Right lobe of liver (tissue), 6 donors: ENCODE measurements around the gene CAPZA2. TPM values are rescaled to one million over a fixed set of nuclear protein-coding genes. Genes with fewer than 3 reads are reported as not detected.
A peak's percentile ranks its signal among the peaks of the same experiment; 100 is the strongest.

Experiments used
- ATAC-seq, 4 donors: fragments of 200-7000 bp; cut with Tn5 transposase; one replicate each; pipeline ENCODE4 v1.9.1; 2020; ENCODE audit warnings: mild to moderate bottlenecking in 4 of 4, moderate library complexity in 4 of 4
- DNase-seq, 3 donors: peaks; one replicate each; pipeline ENCODE4 v3.0.0-alpha.2; 2020
- H3K27ac ChIP-seq, 3 donors: fragments of 200-600 bp; one replicate each; pipeline ENCODE4 v1.8.0; 2022
- H3K27me3 ChIP-seq, 2 donors: fragments of 200-600 bp; one replicate each; pipeline ENCODE4 v1.8.0; 2022
- H3K36me3 ChIP-seq, 4 donors: fragments of 200-600 bp; sonication (generic) in 1 of 4; one replicate each; pipeline versions ENCODE4 v1.5.1 to v1.8.0; 2017 to 2022; ENCODE audit warnings: control low read depth in 1 of 4
- H3K4me1 ChIP-seq, 4 donors: fragments of 200-600 bp; sonication (generic) in 1 of 4; one replicate each; pipeline versions ENCODE4 v1.5.1 to v1.8.0; 2017 to 2022; ENCODE audit warnings: control low read depth in 1 of 4
- H3K4me3 ChIP-seq, 3 donors: fragments of 200-600 bp; one replicate each; pipeline ENCODE4 v1.8.0; 2022
- H3K9me3 ChIP-seq, 4 donors: fragments of 200-600 bp; sonication (generic) in 1 of 4; one replicate each; pipeline versions ENCODE4 v1.5.1 to v1.8.0; 2017 to 2022; ENCODE audit warnings: control low read depth in 1 of 4
- POLR2A ChIP-seq: fragments of 450-650 bp; IDR thresholded peaks from one replicate; pipeline ENCODE4 v1.6.1; 2017; ENCODE audit warnings: antibody characterized with exemption, mild to moderate bottlenecking
- WGBS: methylation state at CpG from one replicate; pipeline ENCODE4 v1.1.6; 2018; ENCODE audit warnings: low coverage, low lambda C conversion rate; ENCODE audit not compliant: insufficient coverage; ENCODE audit errors: missing lambda C conversion rate; 5-methylcytosine and 5-hydroxymethylcytosine counted together
- intact Hi-C, 2 donors: fragments of 100-400 bp; cut with DNase I; formaldehyde crosslinking; loops; one replicate each; pipeline versions ENCODE4 v1.11.2 to v1.14.1; 2022
- total RNA-seq, 6 experiments: library from RNA; depleted of rRNA in 2 of 6; stranded (reverse); fragments of >200 nt in 2 of 6; fragmentation: NEBNext Ultra II Directional in 3 of 6; extraction: Animal tissue kit (Norgen Biotek cat#: 25700) in 3 of 6; gene quantifications; one replicate each; pipeline versions ENCODE4 v1.1.0 to v1.2.4, GENCODE V29; 2016 to 2023
- TF ChIP-seq, protein P1 (sequence below), 4 donors: fragments of 200-600 bp in 3 of 4; fragments of 450-650 bp in 1 of 4; IDR thresholded peaks; one replicate each; pipeline versions ENCODE4 v1.5.1 to v1.8.0; 2016 to 2022; ENCODE audit warnings: antibody characterized with exemption in 4 of 4, mild to moderate bottlenecking in 2 of 4
- donor health status: DM: no; HTN: yes; CAD: no.
- donor health status: DM: no; HTN: no; CAD: no.
- donor health status: DM: no; HTN: no; CAD: no.
- donor health status: DM: no; HTN: yes; CAD: no.
- donor health status: DM: no; HTN: yes; CAD: no.

CAPZA2 gene
- total RNA-seq, 6 experiments from 2014 or later = 48.8 to 114 (median 89.8) TPM

DNA sequence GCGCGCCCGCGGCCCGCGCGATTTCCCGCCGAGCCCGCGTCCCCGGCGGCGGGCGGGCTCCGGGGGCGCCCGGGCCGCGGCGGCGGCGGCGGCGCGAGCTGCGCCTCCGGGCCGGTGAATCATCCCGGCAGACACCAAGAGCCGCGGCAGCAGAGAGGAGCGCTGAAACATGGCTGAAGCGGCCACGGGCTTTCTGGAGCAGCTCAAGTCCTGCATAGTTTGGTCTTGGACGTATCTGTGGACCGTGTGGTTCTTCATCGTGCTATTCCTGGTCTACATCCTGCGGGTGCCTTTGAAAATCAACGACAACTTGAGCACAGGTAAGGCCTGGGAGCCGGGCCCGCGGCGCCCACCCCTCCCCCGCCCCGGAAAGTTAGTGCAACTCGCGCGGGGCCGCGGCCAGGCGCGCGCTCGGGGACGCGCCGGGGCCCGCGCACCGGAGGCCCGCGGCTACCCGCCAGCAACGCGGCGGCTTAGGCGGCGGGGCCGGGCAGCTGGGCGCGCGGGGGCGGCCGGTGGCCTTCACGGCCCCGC, 91.1 kb downstream of the CAPZA2 start, which contains the start of gene ST7:
Gene ST7 (plus strand): TSS at position 130 of the 534 bp plus-strand sequence. CDS start 40 bp downstream, at position 170.
- peak within 1 kb of the TSS; percentile 71 to 83 (median 76) for H3K4me3 ChIP-seq
- DNase-seq (peak; percentile 61 to 65 (median 64)), ATAC-seq (peak; percentile 77 to 89 (median 82))
- no peaks in the 10 kb centered on the region for H3K27me3 ChIP-seq
- WGBS = 10% methylated on average over 2 of the region's 77 CpGs
- peaks cover 0 to 33% (median 5%) of the 10 kb centered on the region in 4 donors for H3K4me1 ChIP-seq
- TF ChIP-seq, protein P1, sequence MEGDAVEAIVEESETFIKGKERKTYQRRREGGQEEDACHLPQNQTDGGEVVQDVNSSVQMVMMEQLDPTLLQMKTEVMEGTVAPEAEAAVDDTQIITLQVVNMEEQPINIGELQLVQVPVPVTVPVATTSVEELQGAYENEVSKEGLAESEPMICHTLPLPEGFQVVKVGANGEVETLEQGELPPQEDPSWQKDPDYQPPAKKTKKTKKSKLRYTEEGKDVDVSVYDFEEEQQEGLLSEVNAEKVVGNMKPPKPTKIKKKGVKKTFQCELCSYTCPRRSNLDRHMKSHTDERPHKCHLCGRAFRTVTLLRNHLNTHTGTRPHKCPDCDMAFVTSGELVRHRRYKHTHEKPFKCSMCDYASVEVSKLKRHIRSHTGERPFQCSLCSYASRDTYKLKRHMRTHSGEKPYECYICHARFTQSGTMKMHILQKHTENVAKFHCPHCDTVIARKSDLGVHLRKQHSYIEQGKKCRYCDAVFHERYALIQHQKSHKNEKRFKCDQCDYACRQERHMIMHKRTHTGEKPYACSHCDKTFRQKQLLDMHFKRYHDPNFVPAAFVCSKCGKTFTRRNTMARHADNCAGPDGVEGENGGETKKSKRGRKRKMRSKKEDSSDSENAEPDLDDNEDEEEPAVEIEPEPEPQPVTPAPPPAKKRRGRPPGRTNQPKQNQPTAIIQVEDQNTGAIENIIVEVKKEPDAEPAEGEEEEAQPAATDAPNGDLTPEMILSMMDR (IDR thresholded peaks at IDR 0.05) = no peak
- TF ChIP-seq POLR2A = no peak
- H3K36me3 ChIP-seq = no peaks in the 10 kb centered on the region
- peak within 1 kb of the TSS; percentile 98 for H3K27ac ChIP-seq
- intact Hi-C loops = no loop called here
- H3K9me3 ChIP-seq = no peaks in the 10 kb centered on the region

DNA sequence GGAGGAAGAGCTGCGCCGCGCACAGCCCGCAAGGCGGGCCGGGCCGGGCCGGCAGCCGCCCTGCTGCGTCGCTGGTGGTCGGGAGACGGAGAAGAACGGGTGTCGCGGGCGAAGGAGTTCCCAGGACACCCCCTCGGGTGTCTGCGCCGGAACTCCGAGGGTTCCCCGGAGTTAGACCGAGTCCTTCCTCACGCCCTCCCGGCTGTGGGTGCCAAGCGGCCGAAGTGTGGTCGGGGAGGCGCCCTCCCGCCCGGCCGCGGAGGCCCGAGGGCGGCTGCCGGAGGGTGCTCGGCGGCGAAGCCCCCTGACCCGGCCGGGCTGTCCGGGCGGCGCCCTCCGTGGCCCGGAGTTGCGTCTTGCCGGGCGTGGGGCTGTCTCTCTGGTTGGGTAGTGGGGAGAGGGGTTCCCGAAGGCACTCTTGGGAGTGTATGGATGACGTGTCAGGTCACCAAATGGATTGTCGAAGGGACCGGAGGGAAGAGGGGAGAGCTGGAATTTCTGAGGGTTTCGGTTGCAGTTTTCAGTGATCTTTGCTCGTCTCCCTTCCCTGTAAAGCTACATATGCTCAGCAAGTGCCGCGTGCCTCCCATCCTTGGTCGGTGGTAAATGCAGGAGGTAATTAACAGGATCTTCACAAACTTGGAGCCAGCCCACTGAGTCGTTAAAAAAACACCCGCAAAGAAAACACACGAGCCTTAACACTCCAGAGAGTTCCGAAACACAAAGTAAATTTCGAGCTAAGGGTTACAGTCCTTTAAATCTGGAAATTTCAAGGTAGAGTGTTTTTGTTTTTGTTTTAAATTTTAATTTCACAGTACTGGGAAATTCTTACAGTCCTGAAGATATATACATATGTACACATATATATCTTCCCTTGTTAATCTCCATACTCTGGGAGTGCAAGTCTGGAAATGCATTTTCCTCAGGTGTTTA, 91.8 kb downstream of the CAPZA2 start:
- WGBS = 1% methylated on average over 18 of the region's 63 CpGs
- intact Hi-C loops = no loop called here
- H3K9me3 ChIP-seq = no peaks in the 10 kb centered on the region
- peaks cover 0 to 33% (median 5%) of the 10 kb centered on the region in 4 donors for H3K4me1 ChIP-seq
- no peaks in the 10 kb centered on the region for H3K36me3 ChIP-seq
- H3K27me3 ChIP-seq = no peaks in the 10 kb centered on the region
- ATAC-seq = peak; percentile 57 to 66 (median 62)
- TF ChIP-seq, protein P1 (IDR thresholded peaks at IDR 0.05) = no peak
- peak; percentile 79 for TF ChIP-seq POLR2A
- H3K27ac ChIP-seq = peak overlapping the region; percentile 98
- peak overlapping the region; percentile 71 to 83 (median 76) for H3K4me3 ChIP-seq
- peak in 2 of 3 donors; percentile 51 to 65 for DNase-seq

DNA sequence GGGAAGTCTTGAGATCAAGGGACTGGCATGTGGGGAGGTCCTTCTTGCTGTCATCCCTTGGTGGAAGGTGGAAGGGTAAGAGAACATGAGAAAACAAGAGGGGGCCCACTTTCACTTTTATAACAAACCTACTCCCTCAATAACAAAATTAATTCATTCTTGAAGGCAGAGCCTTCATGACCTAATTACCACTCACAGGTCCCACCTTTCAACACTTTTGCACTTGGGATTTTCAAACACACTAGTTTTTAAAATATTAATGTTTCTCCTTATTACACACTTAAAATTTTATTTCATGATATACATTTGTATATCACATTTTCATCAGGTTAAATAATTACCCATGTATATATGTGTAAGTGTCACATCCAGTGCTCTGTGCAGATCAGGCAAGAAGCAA, 93.0 kb downstream of the CAPZA2 start:
- no peaks in the 10 kb centered on the region for H3K36me3 ChIP-seq
- H3K27me3 ChIP-seq = no peaks in the 10 kb centered on the region
- TF ChIP-seq, protein P1 (IDR thresholded peaks at IDR 0.05) = no peak
- TF ChIP-seq POLR2A = no peak
- H3K9me3 ChIP-seq = no peaks in the 10 kb centered on the region
- H3K4me1 ChIP-seq = peaks cover 0 to 33% (median 5%) of the 10 kb centered on the region in 4 donors
- ATAC-seq = no peak
- H3K4me3 ChIP-seq = no peak overlapping the region
- peak overlapping the region in 1 of 3 donors; percentile 5 for H3K27ac ChIP-seq
- intact Hi-C loops = no loop called here
- no peak for DNase-seq

DNA sequence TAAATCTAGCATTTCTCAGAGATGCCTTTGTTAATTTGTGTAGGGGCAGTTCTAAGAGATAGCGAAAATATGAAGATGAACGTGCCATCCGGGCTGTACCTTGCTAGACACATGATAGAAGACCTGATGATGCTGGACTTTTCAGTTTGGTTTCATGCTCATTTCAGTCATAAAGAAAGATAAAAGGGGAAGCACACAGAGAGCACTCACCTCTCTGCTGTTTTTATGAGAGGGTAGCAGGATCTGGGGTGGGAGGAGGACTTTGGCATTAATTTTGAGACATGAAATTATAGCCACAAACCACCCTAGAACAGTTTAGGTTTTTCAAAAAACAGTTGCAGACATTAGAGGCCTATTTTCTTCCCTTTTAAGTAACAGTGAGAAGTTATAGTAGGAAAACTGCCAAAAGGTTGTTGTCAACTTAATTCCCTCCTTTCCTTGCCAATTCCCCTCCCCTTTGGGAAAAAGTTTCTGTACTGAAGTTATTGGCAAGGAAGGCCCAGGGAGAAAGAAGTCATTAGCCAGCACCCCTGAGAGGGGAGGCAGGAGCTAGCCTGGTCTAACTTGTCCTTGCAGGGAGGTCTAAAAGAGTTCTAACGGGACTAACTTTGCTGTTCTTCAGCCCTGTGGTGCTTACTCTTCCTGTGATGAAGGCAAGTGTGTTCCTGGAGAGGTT, 93.6 kb downstream of the CAPZA2 start:
- TF ChIP-seq POLR2A = no peak
- TF ChIP-seq, protein P1 (IDR thresholded peaks at IDR 0.05) = no peak
- WGBS = 54% methylated on average over 4 of the region's 4 CpGs
- DNase-seq (no peak), ATAC-seq (no peak)
- intact Hi-C loops = no loop called here
- Histone ChIP-seq H3K27ac (peak overlapping the region in 2 of 3 donors; percentile 5 to 19), H3K4me1 (peaks cover 0 to 33% (median 5%) of the 10 kb centered on the region in 4 donors), H3K36me3 (no peaks in the 10 kb centered on the region), H3K27me3 (no peaks in the 10 kb centered on the region), H3K4me3 (no peak overlapping the region), H3K9me3 (no peaks in the 10 kb centered on the region)
